ENCODE results near the gene ZNF385D.
"Not testable (repeated sequence)": the region's sequence is repeated elsewhere in the genome, so short reads cannot be mapped to it uniquely, and the experiment has no call there.

The ZNF385D gene

DNA sequence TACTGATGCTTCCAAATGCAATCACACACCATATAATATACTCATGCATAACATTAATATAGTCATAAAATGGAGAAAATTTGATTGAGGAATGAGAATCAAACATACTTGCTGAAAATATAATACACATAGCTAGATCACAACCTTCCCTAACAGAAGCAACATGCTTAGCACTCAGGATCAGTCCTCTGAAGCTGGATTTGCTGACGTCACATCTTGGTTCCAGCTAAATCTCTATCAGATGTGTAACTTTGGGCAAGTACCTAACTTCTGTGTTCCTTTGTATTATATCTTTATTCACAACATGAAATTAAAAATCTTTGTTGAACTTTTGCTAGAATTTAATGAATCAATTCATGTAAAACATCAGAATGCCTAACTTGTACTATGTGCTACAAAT is 263.5 kb downstream of the ZNF385D start:
- no peak for DNase-seq (ENCODE audit: insufficient read length, low spot score)
- TF ChIP-seq, protein P1, sequence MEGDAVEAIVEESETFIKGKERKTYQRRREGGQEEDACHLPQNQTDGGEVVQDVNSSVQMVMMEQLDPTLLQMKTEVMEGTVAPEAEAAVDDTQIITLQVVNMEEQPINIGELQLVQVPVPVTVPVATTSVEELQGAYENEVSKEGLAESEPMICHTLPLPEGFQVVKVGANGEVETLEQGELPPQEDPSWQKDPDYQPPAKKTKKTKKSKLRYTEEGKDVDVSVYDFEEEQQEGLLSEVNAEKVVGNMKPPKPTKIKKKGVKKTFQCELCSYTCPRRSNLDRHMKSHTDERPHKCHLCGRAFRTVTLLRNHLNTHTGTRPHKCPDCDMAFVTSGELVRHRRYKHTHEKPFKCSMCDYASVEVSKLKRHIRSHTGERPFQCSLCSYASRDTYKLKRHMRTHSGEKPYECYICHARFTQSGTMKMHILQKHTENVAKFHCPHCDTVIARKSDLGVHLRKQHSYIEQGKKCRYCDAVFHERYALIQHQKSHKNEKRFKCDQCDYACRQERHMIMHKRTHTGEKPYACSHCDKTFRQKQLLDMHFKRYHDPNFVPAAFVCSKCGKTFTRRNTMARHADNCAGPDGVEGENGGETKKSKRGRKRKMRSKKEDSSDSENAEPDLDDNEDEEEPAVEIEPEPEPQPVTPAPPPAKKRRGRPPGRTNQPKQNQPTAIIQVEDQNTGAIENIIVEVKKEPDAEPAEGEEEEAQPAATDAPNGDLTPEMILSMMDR (IDR thresholded peaks at IDR 0.05; ENCODE audit: insufficient read depth, missing control alignments): no peak
- FAIRE-seq: no peak

DNA sequence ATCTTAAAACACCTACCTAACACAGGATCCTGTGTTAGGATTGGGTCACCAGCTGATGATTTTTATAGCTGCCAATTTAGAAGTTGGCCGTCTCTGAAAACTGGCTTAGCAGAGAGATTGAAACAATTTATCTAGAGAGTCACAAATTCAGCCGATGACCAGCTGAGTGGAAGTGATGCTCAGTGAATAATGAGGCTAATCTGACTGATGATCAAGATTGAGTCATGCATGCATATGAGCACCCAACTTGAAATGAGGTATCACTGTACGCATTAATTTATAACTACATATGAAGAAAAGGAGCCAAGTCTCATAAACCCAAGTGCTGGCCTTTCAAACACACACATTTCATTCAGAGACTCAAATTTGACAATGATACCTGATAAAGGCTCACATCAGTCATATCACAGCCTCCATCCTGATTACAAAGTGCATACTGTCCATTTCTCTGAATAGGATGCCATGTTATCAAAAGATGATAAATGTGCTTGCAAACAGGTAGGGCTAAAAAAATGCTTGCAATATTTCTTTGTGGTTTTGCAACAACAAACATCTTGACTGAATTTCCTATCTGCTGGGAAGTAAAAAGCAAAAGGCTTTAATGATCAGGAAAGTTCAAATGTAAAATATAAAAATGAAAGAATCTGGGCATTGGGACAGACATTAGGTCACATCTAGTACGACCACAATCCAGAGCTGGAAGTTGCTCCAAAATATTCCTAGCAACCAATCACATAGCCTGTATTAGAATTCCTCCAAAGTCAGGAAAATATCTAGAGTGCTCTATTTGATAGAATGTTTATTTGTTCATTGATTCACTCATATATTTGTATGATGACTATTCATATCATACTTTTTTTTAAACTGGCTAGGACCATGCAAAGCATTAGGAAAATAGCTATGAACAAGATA is 264.7 kb downstream of the ZNF385D start:
- peak; percentile 29 for FAIRE-seq
- not testable (repeated sequence) for DNase-seq (ENCODE audit: insufficient read length, low spot score)

DNA sequence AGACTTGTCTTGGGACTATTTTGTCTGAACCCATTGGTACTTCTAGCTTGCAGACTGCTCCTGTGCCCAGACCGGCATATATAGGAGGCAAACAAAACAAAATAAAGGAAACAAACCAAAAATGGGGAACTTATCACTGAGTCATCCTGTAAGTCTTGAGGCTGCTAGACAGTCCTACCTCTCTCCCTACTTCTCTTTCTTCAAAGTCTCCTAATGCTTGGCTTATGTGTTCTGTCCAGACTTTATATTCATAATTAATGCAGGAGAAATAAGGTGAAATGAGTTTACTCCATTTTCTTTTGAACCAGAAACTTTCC is 266.2 kb downstream of the ZNF385D start:
- no peak for FAIRE-seq
- TF ChIP-seq, protein P1 (IDR thresholded peaks at IDR 0.05; ENCODE audit: insufficient read depth, missing control alignments): no peak
- DNase-seq (ENCODE audit: insufficient read length, low spot score): no peak

DNA sequence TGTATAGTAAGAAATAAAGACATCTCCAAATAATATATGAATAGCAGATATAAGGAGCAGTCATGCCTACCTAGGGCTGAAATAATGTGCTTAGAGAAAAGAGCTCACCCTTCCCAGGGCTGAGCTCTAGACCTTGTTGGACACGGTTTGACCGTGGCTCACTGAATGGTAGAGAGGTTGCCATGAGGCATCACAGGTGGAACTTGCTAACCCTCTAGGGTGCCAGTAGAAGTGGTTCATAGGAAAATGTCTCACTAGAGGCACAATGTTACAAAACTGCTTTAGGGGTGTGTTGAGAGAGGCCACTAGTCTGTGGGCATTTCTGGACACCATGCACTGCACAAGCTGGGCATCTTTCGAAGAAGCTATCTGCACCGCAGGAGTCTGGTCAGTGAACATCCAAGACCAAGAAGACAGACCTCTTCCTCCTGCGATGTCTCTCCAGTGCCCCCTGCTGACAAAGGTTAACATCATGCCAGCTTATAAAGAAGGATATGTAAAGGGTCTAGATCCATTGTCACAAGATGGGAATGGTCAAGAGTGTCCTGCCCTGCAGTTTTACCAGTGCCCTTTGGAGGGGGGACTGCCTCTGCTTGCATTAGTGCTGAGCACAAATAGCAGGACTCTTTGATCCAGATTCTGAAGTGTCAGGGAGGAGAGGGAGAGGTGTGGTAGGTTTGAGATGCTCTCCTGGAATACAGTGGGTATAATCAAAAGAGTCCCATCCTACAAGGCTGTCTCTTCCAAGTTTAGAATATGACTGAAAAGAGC is 266.8 kb downstream of the ZNF385D start:
- DNase-seq (ENCODE audit: insufficient read length, low spot score): peak; percentile 11
- TF ChIP-seq, protein P1 (IDR thresholded peaks at IDR 0.05; ENCODE audit: insufficient read depth, missing control alignments): peak; percentile 62
- no peak for FAIRE-seq

DNA sequence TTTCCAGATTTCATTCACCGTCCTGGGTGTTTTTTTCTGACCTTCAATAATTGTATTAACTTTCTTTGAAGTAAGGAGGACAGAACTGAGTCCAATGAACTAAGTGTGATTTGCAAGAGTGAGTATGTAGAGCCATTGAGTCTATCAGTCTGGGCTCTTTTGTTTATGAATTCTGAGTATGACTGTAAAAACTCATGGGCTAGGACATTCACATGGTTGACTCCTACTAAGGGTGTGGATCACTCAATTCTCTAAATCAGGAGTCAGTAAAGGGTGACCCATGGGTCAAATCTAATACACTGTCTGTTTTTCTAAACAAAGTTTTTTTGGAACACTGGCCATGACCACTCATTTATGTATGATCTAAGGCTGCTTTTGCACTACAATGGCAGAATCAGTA is 269.0 kb downstream of the ZNF385D start:
- DNase-seq (ENCODE audit: insufficient read length, low spot score): no peak
- TF ChIP-seq, protein P1 (IDR thresholded peaks at IDR 0.05; ENCODE audit: insufficient read depth, missing control alignments): no peak
- no peak for FAIRE-seq

DNA sequence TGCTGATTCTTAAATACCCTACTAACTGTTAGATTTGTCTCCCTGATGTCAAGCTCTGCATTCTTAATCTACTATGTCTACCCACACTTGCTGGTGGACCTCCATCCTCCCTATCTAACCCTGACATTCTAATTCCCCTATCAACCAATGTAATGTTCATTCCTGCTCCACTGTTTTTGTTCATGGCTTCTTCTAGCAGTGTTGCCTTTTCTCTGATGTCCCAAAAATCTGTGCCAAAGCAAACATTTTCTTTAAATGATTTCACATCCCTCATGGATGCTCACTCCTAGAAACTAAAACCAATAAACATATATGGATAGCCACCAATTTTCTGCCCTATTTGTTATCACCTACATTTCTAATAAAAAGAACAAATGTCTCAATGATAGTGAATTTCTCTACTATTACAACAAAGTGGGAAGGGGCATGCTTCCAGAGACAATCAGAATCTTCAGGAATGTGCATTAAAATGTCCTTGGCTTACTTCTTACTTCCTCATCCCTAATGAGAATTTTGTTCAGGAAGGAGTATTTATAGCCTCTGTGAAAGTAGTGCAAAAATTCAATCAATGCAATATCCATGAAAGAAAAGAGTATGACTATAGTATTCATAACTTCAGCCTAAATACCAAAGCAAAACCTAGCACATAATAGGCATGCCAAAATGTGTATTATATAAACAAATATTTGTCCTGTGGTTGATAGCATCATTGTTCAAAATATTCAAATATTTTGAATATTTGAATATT is 273.3 kb downstream of the ZNF385D start:
- TF ChIP-seq, protein P1 (IDR thresholded peaks at IDR 0.05; ENCODE audit: insufficient read depth, missing control alignments): no peak
- FAIRE-seq (no peak), DNase-seq (ENCODE audit: insufficient read length, low spot score) (no peak)

DNA sequence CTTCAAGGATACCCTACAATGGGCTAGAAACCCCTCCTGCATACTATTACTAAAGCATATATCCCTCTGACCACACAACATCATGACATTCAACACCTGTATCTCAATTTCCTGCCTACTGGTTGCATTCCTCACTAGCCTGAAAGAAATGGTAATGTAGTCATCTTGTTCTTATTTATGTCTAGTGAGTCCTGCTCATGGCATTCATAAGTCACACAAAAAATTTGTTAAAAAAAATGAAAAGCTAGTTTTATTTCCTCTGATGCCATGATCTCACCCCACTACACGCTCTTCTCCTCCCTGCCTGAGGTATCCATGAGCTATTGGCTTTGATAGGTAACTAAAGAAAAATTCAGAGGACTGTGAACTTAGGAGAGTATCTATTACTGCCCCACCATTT is 284.5 kb downstream of the ZNF385D start:
- TF ChIP-seq, protein P1 (IDR thresholded peaks at IDR 0.05; ENCODE audit: insufficient read depth, missing control alignments): no peak
- DNase-seq (ENCODE audit: insufficient read length, low spot score) (no peak), FAIRE-seq (no peak)
